ENCODE measurements around the gene CREG2. TPM values are rescaled to one million over a fixed set of nuclear protein-coding genes. Genes with fewer than 3 reads are reported as not detected.

Gene CREG2
- total RNA-seq, 1 experiment from 2014 or later = not detected

DNA sequence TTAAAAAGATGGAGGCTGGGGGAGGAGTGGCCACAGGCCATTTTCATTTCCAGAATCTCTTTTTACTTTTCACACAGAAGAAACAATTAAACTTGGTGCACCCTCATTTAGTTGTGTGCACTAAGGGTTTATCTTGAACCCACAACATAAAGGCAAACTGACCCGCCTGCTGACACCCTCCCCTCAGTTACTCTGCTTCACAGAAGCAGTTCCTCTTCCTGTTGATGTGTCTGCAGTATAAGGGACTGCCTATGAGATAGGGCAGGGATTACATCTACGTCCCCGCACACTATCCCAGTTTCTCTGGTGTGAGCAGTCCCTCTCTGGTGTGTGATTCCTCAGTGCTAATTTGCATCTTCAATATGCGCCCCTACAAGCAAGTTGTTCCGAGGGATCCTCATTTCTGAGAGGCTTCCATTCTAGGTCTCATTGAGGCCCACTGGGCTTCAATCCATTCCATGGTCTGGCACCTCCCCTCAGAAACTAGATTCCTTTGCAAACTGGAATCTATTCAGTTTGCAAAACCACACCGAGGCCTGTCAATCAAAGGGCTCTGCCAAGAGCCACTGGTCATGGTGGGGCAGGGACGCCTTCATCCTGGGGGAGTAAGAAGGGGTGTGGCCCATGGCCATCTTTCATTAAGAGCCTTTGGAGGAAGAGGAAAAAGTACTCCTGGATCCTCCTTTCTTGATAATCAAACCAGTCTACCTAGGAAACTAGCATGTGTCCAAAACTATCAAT lies 12.3 kb downstream of the CREG2 start:
- DNase-seq (ENCODE audit: low spot score) = no peak
- no peaks in the 10 kb centered on the region for H3K9me3 ChIP-seq (ENCODE audit: low read depth, low read length, poor library complexity, severe bottlenecking)
- H3K27me3 ChIP-seq (replicated peaks; ENCODE audit: insufficient read depth, low read depth, low read length, poor library complexity) = no peaks in the 10 kb centered on the region
- BruUV-seq (replicated peaks) = no TSS peak
- CTCF ChIA-PET = no interaction called here
- no peaks in the 10 kb centered on the region for H3K36me3 ChIP-seq (ENCODE audit: insufficient read depth, low read length, poor library complexity, severe bottlenecking)
- intact Hi-C loops (cut with micrococcal nuclease; ENCODE audit: unreplicated experiment) = no loop called here
- no peak overlapping the region for H3K27ac ChIP-seq (ENCODE audit: low read depth, low read length, poor library complexity, severe bottlenecking)
- H3K4me1 ChIP-seq (ENCODE audit: insufficient read depth, low read length, poor library complexity, severe bottlenecking) = no peaks in the 10 kb centered on the region
- TF ChIP-seq EZH2 (IDR thresholded peaks at IDR 0.05; ENCODE audit: borderline replicate concordance, low read depth, low read length, poor library complexity, severe bottlenecking) = no peak
- TF ChIP-seq, protein P1, sequence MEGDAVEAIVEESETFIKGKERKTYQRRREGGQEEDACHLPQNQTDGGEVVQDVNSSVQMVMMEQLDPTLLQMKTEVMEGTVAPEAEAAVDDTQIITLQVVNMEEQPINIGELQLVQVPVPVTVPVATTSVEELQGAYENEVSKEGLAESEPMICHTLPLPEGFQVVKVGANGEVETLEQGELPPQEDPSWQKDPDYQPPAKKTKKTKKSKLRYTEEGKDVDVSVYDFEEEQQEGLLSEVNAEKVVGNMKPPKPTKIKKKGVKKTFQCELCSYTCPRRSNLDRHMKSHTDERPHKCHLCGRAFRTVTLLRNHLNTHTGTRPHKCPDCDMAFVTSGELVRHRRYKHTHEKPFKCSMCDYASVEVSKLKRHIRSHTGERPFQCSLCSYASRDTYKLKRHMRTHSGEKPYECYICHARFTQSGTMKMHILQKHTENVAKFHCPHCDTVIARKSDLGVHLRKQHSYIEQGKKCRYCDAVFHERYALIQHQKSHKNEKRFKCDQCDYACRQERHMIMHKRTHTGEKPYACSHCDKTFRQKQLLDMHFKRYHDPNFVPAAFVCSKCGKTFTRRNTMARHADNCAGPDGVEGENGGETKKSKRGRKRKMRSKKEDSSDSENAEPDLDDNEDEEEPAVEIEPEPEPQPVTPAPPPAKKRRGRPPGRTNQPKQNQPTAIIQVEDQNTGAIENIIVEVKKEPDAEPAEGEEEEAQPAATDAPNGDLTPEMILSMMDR (conservative IDR thresholded peaks at IDR 0.05; ENCODE audit: low read depth, low read length) = no peak
- no peak overlapping the region for H3K4me3 ChIP-seq (ENCODE audit: low read depth, low read length, poor library complexity, severe bottlenecking)
- POLR2A ChIA-PET (ENCODE audit: low non-redundant PET) = no interaction called here

DNA sequence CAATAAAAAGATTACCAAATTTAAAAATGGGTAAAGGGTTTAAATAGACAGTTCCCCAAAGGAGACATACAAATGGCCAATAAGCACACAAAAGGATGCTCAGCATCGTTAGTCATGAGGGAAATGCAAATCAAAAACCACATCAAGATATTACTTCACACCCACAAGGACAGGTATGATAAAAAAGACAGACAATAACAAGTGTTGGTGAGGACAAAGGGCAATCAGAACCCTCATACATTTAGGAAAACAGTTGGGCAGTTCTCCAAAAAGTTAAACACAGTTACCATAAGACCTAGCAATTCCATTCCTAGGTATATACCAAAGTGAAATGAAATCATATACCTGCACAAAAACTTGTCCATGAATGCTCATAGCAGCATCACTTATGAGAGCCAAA lies 14.5 kb downstream of the CREG2 start:
- Histone ChIP-seq H3K4me1 (ENCODE audit: insufficient read depth, low read length, poor library complexity, severe bottlenecking) (peaks cover 4% of the 10 kb centered on the region), H3K27ac (ENCODE audit: low read depth, low read length, poor library complexity, severe bottlenecking) (no peak overlapping the region), H3K27me3 (replicated peaks; ENCODE audit: insufficient read depth, low read depth, low read length, poor library complexity) (no peaks in the 10 kb centered on the region), H3K4me3 (ENCODE audit: low read depth, low read length, poor library complexity, severe bottlenecking) (no peak overlapping the region), H3K9me3 (ENCODE audit: low read depth, low read length, poor library complexity, severe bottlenecking) (no peaks in the 10 kb centered on the region), H3K36me3 (ENCODE audit: insufficient read depth, low read length, poor library complexity, severe bottlenecking) (no peaks in the 10 kb centered on the region)
- intact Hi-C loops (cut with micrococcal nuclease; ENCODE audit: unreplicated experiment) = no loop called here
- TF ChIP-seq, protein P1 (conservative IDR thresholded peaks at IDR 0.05; ENCODE audit: low read depth, low read length) = no peak
- no peak for TF ChIP-seq EZH2 (IDR thresholded peaks at IDR 0.05; ENCODE audit: borderline replicate concordance, low read depth, low read length, poor library complexity, severe bottlenecking)
- DNase-seq (ENCODE audit: low spot score) = no peak
- no TSS peak for BruUV-seq (replicated peaks)
- CTCF ChIA-PET = no interaction called here
- POLR2A ChIA-PET (ENCODE audit: low non-redundant PET) = no interaction called here

DNA sequence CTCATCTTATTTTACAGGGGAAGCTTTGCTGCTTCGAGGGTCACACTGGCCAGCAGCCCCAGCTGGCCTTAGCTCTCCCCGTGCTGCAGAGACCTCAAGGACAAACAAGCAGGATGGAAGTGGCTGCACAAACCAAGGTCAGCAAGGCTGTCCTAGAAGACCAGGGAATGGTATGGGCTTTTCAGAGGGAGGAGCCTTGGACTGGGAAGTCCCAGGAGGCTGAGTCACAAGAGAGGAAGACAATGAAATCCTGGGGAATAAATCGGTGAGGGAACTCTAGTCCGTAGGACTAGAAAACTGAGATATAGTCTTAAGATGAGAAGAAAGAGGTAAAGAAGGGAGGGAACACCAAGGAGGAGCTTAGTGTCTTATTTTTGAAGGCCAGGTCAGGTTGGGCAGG lies 15.7 kb downstream of the CREG2 start:
- POLR2A ChIA-PET (ENCODE audit: low non-redundant PET) = no interaction called here
- no TSS peak for BruUV-seq (replicated peaks)
- H3K27ac ChIP-seq (ENCODE audit: low read depth, low read length, poor library complexity, severe bottlenecking) = no peak overlapping the region
- H3K27me3 ChIP-seq (replicated peaks; ENCODE audit: insufficient read depth, low read depth, low read length, poor library complexity) = no peaks in the 10 kb centered on the region
- no peak overlapping the region for H3K4me3 ChIP-seq (ENCODE audit: low read depth, low read length, poor library complexity, severe bottlenecking)
- intact Hi-C loops (cut with micrococcal nuclease; ENCODE audit: unreplicated experiment) = no loop called here
- TF ChIP-seq EZH2 (IDR thresholded peaks at IDR 0.05; ENCODE audit: borderline replicate concordance, low read depth, low read length, poor library complexity, severe bottlenecking) = no peak
- TF ChIP-seq, protein P1 (conservative IDR thresholded peaks at IDR 0.05; ENCODE audit: low read depth, low read length) = no peak
- CTCF ChIA-PET = no interaction called here
- DNase-seq (ENCODE audit: low spot score) = no peak
- H3K9me3 ChIP-seq (ENCODE audit: low read depth, low read length, poor library complexity, severe bottlenecking) = no peaks in the 10 kb centered on the region
- peaks cover 4% of the 10 kb centered on the region for H3K4me1 ChIP-seq (ENCODE audit: insufficient read depth, low read length, poor library complexity, severe bottlenecking)
- H3K36me3 ChIP-seq (ENCODE audit: insufficient read depth, low read length, poor library complexity, severe bottlenecking) = no peaks in the 10 kb centered on the region

All from A673 (cell line).